Effector memory CD4-positive, alpha-beta T cell (primary cell): ENCODE results near the gene ANKRD33.
A peak's percentile ranks its signal among the peaks of the same experiment; 100 is the strongest.

Experiments used
- DNase-seq, 3 donors: peaks; one replicate each; pipeline ENCODE4 v3.0.0-alpha.2; 2020
- H3K27ac ChIP-seq: 2 replicates; pipeline ENCODE4 v1.7.0; 2013; ENCODE audit warnings: mild to moderate bottlenecking, low read length, moderate library complexity; ENCODE audit not compliant: insufficient read depth, poor library complexity, severe bottlenecking
- H3K27me3 ChIP-seq: replicated peaks from 2 replicates; pipeline ENCODE4 v1.7.0; 2013; ENCODE audit warnings: mild to moderate bottlenecking, low read length; ENCODE audit not compliant: insufficient read depth, control insufficient read depth, poor library complexity, severe bottlenecking
- H3K36me3 ChIP-seq: 2 replicates; pipeline ENCODE4 v1.7.0; 2013; ENCODE audit warnings: mild to moderate bottlenecking, low read length, moderate library complexity; ENCODE audit not compliant: control insufficient read depth, insufficient read depth
- H3K4me1 ChIP-seq: 2 replicates; pipeline ENCODE4 v1.7.0; 2013; ENCODE audit warnings: low read length, mild to moderate bottlenecking; ENCODE audit not compliant: control insufficient read depth, insufficient read depth, poor library complexity, severe bottlenecking
- H3K4me3 ChIP-seq: 2 replicates; pipeline ENCODE4 v1.7.0; 2013; ENCODE audit warnings: low read length, low read depth, mild to moderate bottlenecking; ENCODE audit not compliant: insufficient read depth, poor library complexity, severe bottlenecking
- H3K9me3 ChIP-seq: 2 replicates; pipeline ENCODE4 v1.7.0; 2013; ENCODE audit warnings: mild to moderate bottlenecking, low read length, moderate library complexity; ENCODE audit not compliant: control insufficient read depth

The ANKRD33 gene

GRCh38 chr12:51926064-51926632 lies 38.2 kb downstream of the ANKRD33 start:
- no peaks in the 10 kb centered on the region for H3K36me3 ChIP-seq
- no peak overlapping the region for H3K27ac ChIP-seq
- H3K27me3 ChIP-seq, result no peaks in the 10 kb centered on the region
- no peak for DNase-seq
- no peaks in the 10 kb centered on the region for H3K9me3 ChIP-seq
- no peaks in the 10 kb centered on the region for H3K4me1 ChIP-seq
- no peak overlapping the region for H3K4me3 ChIP-seq

DNA sequence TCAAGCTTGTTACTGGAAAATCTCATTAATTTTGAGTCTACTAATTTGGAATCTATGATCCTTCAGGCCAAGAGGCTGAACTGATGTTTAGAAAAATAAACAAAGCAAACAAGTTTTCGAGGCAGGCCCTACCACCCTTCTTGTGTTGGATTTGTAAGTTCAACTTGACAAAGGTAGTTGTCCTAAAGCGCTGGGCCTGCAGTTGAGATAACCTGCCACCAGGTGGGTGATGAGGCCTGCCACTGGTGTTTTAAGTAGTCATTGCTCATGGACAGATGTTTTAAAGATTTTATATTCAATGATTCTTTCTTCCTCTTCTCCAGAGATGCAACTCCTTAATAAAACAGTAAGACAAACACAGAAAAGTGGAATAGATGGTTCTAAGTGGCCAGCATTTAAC lies 38.8 kb downstream of the ANKRD33 start:
- peak in 2 of 3 donors; percentile 16 to 18 for DNase-seq
- H3K27ac ChIP-seq, result no peak overlapping the region
- no peaks in the 10 kb centered on the region for H3K4me1 ChIP-seq
- H3K4me3 ChIP-seq, result no peak overlapping the region
- H3K36me3 ChIP-seq, result no peaks in the 10 kb centered on the region
- no peaks in the 10 kb centered on the region for H3K27me3 ChIP-seq
- H3K9me3 ChIP-seq, result no peaks in the 10 kb centered on the region

DNA sequence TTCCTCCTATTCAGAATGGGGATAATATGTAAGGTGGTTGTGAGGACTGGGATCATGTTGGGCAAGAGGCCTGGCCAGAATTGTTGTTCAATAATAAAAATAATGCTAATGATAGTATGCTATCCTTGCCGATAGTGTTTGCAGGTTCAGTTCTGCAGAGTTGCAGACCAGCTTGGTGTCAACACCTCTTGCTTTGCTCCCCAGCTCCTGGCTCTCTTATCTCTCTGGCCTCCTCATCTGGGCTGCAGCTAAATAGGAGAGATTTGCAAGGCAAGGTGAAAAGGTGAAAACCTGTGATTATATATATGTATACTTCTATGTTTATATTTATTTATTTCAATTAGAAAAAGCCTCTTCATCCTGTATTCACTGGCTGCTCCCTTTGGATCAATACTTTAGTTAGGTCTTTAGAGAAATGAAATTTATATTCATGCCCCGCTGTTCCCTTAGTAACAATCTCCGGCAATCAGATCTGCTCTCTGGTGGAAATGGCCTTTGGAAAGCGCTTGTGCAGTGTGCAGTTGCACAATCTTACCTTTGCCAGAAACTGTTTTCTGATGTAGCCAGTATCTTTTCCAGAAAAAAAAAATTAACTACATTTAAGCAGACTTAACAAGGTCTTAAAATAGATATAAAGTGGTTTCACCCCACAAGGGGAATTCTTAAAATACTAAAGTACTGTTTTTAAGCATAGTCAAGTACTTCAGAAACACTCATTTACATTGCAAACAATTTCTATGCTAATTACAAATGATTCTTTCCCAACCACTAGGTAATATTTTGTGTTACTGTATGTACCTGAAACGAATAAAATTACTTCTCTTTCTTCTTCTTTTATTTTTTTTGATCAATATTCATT lies 44.5 kb downstream of the ANKRD33 start:
- H3K36me3 ChIP-seq, result no peaks in the 10 kb centered on the region
- no peaks in the 10 kb centered on the region for H3K9me3 ChIP-seq
- no peak for DNase-seq
- no peak overlapping the region for H3K27ac ChIP-seq
- no peaks in the 10 kb centered on the region for H3K27me3 ChIP-seq
- no peaks in the 10 kb centered on the region for H3K4me1 ChIP-seq
- H3K4me3 ChIP-seq, result no peak overlapping the region

- Histone ChIP-seq H3K27ac (no peak overlapping the region), H3K36me3 (no peaks in the 10 kb centered on the region), H3K27me3 (no peaks in the 10 kb centered on the region), H3K4me1 (no peaks in the 10 kb centered on the region), H3K4me3 (no peak overlapping the region), H3K9me3 (no peaks in the 10 kb centered on the region)
- no peak for DNase-seq
These were observed 46.2 kb downstream of the ANKRD33 start for GRCh38 chr12:51934080-51934479.

- Histone ChIP-seq H3K27me3 (no peaks in the 10 kb centered on the region), H3K27ac (no peak overlapping the region), H3K4me3 (no peak overlapping the region)
These were observed 50.0 kb downstream of the ANKRD33 start for GRCh38 chr12:51937926-51938325.

GRCh38 chr12:51938726-51939125 lies 50.8 kb downstream of the ANKRD33 start:
- Histone ChIP-seq H3K27me3 (no peaks in the 10 kb centered on the region), H3K4me1 (no peaks in the 10 kb centered on the region), H3K36me3 (no peaks in the 10 kb centered on the region), H3K9me3 (no peaks in the 10 kb centered on the region), H3K27ac (no peak overlapping the region), H3K4me3 (no peak overlapping the region)
- no peak for DNase-seq

More at GRCh38 chr12:51937926-51938325, 50.0 kb downstream of the ANKRD33 start:
- Histone ChIP-seq H3K9me3 (no peaks in the 10 kb centered on the region), H3K4me1 (no peaks in the 10 kb centered on the region), H3K36me3 (no peaks in the 10 kb centered on the region)
- no peak for DNase-seq

DNA sequence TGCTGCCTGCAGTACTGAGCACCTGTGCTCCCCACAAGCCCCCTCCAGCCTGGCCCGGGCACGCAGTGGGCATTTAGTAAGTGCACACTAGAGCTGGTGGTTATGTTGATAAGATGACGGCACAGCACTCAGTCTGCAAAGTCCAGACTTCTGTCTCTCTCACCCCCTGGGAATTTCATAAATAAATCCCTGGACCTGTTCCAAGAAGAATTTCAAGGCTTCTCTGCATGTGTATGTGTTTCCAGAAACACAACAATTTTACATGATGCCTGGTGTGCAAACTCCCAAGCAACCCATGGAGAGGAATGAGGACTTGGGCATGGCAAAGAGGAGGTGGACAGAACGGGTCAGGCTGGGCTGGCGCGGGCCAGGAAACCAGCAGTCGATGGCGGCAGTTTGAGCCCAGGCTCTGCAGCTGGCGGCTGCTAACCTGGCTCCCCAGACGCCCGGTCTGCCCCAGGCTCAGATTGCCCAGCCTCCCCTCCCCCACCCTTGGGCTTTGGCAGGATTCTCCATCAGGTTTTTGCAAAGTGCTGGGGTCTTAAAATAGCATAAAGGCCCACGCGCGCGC lies 53.2 kb downstream of the ANKRD33 start:
- Histone ChIP-seq H3K4me3 (no peak overlapping the region), H3K27me3 (no peaks in the 10 kb centered on the region), H3K4me1 (no peaks in the 10 kb centered on the region), H3K9me3 (no peaks in the 10 kb centered on the region), H3K27ac (no peak overlapping the region), H3K36me3 (no peaks in the 10 kb centered on the region)
- DNase-seq, result no peak
